HG03159 (cell line): ENCODE measurements around the gene P3H2.

ENCODE experiments used
- ATAC-seq: cut with Tn5 transposase; IDR thresholded peaks from one replicate; pipeline ENCODE4 v1.9.1; 2021; ENCODE audit warnings: mild to moderate bottlenecking, moderate library complexity; ENCODE audit not compliant: unreplicated experiment

P3H2 gene

DNA sequence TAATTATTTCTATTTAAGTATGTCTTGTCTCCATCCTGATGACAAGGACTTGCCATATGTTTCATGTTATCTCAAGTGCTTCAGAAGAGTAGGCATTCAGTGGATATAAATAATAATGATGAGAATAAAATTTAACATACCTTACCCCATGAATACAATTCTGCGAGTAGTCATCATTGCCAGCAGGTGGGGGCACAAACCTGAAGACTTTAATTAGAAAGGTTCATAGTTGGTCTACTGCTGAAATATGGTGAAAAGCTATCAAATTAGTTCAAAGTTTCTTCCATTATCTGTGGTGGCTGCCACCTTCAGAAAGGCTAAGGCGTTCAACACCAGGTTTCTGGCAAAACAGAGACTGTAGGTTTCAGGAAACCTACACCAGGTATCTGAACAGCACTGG is 100.9 kb downstream of the P3H2 start:
- ATAC-seq = no peak

GRCh38 chr3:190019006-190019405 is 101.7 kb downstream of the P3H2 start:
- no peak for ATAC-seq

GRCh38 chr3:190018460-190018859 is 102.2 kb downstream of the P3H2 start:
- ATAC-seq = no peak

DNA sequence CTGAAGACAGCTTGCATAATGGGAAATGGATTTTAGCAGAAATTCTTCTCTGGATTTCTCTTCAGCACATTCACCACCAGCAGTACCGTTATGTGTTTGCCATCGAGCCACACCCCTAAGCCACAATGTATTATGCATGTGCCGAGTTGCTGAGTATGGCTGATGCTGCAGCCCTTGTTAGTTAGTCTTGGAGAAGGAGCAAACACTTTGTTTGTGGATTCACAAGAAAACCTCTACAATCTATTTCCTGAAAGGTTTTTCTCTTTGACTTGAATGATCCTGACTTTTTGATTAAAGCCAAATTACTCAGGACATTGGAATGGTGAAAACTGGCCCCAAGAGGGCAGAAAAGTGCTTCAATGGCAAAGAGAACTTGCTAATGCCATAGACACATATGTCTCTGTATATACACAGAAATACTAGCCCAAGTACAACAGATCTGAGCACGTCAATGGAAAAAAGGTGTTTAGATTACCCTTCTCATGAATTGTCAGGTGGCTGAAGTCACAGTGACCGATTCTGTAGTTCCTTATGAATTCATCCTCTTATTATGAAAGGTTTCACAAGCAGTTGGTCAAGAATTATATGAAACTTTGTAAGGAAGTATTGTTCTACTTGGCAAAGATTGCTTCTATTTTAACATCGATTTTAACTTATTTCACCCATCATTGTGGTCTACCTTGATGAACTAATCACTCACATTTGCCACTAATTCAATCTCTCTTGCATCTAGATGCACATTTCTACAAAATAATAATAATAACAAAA is 103.0 kb downstream of the P3H2 start:
- ATAC-seq = no peak

GRCh38 chr3:190016966-190017365 is 103.7 kb downstream of the P3H2 start:
- ATAC-seq = no peak

GRCh38 chr3:190014940-190015339 is 105.8 kb downstream of the P3H2 start:
- no peak for ATAC-seq

GRCh38 chr3:190013943-190014924 is 106.5 kb downstream of the P3H2 start:
- ATAC-seq = no peak

DNA sequence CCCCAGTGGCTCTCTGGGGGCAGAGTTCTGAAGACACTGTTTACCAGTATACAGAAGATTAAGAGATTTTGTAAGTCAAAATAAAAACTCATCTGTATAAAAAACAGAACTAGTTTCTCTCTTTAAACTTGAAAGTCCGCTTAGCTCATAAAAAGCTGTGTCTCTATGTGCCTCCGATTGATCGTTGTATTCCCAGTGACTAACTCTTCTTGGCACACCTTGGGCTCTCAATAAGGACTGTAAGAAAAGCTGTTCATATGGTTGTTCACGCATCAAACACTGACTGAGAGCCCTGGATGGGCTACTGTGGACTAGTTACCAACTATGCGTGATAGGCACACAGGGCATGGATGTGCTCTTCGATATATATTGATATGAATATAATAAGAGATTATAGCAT is 107.9 kb downstream of the P3H2 start:
- no peak for ATAC-seq

GRCh38 chr3:190012314-190012782 is 108.3 kb downstream of the P3H2 start:
- no peak for ATAC-seq

DNA sequence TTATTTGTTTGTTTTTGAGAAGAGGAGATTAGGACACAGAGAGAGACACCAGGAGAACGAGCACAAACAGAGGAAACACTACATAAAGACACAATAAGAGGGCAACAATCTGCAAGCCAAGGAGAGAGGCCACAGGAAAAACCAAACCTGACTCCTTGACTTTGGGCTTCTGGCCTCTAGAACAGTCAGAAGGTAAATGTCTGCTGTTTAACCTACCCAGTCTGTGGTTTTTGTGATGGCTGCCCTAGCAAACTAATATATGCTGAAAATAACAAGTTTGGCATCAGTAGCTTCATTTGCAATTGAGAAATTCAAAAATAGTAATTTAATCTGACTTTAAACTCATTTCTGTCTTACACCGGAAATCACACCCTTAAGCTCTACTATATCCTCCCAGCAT is 110.2 kb downstream of the P3H2 start:
- ATAC-seq = no peak

GRCh38 chr3:190009614-190010013 is 111.1 kb downstream of the P3H2 start:
- no peak for ATAC-seq

- no peak for ATAC-seq
Measured at GRCh38 chr3:190008432-190008831, 112.3 kb downstream of the P3H2 start.

- ATAC-seq = no peak
Measured at GRCh38 chr3:190005343-190006113, 115.2 kb downstream of the P3H2 start.

GRCh38 chr3:190004656-190005055 is 116.0 kb downstream of the P3H2 start:
- ATAC-seq = no peak

- ATAC-seq = no peak
Measured at GRCh38 chr3:190003681-190004123, 117.0 kb downstream of the P3H2 start.

DNA sequence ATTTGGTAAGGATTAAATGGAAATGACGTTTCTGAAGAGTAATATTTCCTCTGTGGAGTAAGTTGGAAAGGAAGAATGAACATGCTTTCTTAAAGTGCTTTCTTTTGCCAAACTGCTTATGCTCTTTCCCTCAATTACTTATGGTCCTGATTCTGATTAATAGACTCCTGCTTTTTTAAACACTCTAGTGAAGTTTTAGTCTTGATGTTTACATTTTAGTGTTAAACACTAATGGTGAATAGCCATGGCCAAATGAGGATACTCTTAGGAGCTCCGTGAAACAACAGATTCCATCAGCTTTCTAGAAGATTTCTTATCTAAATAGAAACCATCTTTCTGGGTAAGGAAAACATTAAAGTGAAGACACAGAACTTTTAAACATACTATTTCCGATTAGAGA is 117.6 kb downstream of the P3H2 start:
- ATAC-seq = no peak

DNA sequence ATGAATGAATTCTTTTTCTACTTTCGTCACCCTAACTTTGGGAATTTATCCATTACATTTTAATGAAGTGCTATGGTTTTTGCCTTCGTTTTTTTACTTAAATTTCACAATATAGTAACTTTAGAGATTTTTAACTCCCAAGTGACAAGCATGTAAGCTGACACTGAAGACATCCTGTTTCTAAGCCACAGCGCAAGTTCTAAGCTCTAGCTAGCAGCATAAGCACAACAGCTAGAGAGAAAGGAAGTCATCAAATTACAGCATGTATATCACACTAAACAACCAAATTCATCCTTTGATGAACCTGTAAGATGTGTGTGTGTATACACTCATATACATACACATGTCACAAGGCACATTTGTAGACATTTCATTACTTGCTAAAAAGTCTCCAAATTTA is 119.3 kb downstream of the P3H2 start:
- ATAC-seq = no peak

DNA sequence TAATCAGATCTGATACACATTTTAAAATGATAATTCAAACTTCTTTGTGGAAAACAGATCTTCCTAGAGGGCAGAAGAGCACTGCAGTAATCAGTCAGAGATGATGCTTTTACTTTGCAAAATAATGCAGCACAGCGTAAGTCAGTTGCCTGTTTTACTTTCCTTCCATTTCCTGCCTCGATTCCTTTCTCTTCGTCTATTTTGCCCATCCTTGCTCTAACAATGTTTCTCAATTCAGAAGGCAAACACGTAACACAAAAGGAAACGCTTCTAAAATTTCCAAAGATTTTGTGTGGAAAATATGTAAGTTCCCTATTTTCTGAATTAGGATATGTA is 119.9 kb downstream of the P3H2 start:
- no peak for ATAC-seq

DNA sequence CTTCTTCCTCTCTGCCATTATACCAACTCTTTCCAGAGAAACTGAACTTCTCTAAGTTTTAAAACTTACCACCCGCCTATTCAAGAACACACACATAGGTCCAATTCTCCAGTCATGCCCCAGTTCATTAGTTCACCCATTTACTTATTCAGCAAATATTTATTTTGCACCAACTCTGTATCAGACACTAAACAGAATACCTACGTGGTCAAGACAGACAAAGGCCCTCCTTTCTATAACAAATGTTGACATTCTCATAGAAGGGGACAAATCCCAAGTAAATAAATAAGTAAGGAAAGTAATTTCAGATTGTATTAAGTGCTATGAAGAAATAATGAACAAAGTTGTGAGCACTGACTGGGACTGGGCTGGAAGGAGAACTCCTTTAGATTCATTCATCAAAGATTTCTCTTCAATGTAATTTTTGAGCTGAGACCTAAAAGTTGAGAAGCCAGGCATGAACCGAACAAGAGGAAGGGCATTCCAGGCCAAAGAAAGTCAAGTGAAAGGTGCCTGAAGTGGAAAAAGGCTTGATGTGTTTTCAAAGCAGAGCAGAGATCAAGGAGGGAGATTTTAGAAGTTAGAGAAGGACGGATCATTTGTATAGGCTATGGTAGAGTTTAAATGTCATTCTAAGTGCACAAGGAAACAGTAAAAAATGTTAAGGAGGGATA is 120.4 kb downstream of the P3H2 start:
- no peak for ATAC-seq

DNA sequence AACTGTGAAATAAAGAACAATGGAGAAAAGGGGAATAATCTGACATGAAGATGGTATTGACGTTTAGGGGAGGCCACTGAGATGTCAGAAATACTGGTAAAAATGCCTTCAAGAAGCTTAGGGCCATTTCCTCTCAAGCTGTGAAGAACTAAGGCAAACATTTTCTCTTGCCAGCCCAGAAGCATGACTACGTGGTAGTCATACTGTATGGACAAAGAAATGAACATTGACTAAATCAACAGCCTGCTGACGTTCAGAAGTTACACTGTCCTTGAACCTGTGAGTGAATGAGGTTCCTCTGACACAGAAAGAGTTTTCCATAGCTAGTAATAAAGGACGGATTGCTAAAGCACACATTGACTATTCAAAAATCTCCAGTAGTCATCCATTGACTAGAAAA is 121.0 kb downstream of the P3H2 start:
- no peak for ATAC-seq

DNA sequence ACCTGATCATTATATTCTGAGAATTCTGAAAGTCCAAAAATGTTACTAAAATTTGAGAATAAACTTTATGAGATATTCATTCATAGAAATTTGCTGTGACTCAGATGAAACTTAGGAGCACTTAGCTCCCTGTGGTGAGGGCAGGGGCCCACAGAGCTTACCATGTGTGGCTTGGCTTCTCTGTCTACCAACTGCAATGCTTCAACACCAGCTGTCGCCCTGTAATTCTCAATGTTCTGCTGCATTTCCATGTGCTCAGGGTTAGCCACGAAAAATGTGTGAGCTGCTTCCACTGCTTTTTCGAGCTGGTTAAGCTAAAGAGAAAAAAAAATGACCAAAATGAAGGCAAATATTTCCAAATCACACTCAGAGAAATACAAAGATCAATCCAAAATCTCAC is 125.6 kb downstream of the P3H2 start:
- no peak for ATAC-seq
